PC-3 (cell line): ENCODE results near the gene REXO4. TPM values are rescaled to one million over a fixed set of nuclear protein-coding genes. Genes with fewer than 3 reads are reported as not detected.

ENCODE experiments used
- ATAC-seq: fragments of 200-7000 bp; cut with Tn5 transposase; 2 replicates; pipeline ENCODE4 v1.9.1; 2020; ENCODE audit warnings: mild to moderate bottlenecking, moderate library complexity
- BruUV-seq: library from RNA; stranded (reverse); fragments of 400-500 nt; replicated peaks from 2 replicates; lab custom pipeline; 2021; lab: Mats Ljungman, UMichigan
- CTCF ChIA-PET: fragments of 300-600 bp; sonication (Branson Sonifier 250); formaldehyde crosslinking; loops from one replicate; lab custom pipeline; 2022; ENCODE audit warnings: antibody characterized with exemption; lab: Charles Lee
- POLR2A ChIA-PET: fragments of 300-600 bp; sonication (Branson Sonifier 250); formaldehyde crosslinking; loops from one replicate; lab custom pipeline; 2022; ENCODE audit warnings: antibody characterized with exemption; ENCODE audit not compliant: unreplicated experiment; lab: Charles Lee
- DNase-seq: peaks from one replicate; pipeline ENCODE4 v3.0.0-alpha.2; 2015
- H2AFZ ChIP-seq: fragments of 300-600 bp; sonication (generic); 2 replicates; pipeline ENCODE4 v1.6.0; 2016; ENCODE audit warnings: antibody characterized with exemption, low read length
- H3F3A ChIP-seq: fragments of 300-600 bp; sonication (generic); one replicate; pipeline ENCODE4 v1.6.0; 2017; ENCODE audit warnings: antibody characterized with exemption, low read length, control low read depth, mild to moderate bottlenecking; ENCODE audit not compliant: unreplicated experiment
- H3K27ac ChIP-seq: fragments of 300-600 bp; sonication (generic); 2 replicates; pipeline ENCODE4 v1.5.1; 2016; ENCODE audit warnings: mild to moderate bottlenecking, low read length
- H3K27me3 ChIP-seq: fragments of 300-600 bp; sonication (generic); 2 replicates; pipeline ENCODE4 v1.6.1; 2016; ENCODE audit warnings: low read length, mixed read lengths
- H3K36me3 ChIP-seq: fragments of 300-600 bp; sonication (generic); 2 replicates; pipeline ENCODE4 v1.6.1; 2016; ENCODE audit warnings: low read depth, mixed run types, low read length, mixed read lengths
- H3K4me1 ChIP-seq: fragments of 300-600 bp; sonication (generic); 2 replicates; pipeline ENCODE4 v1.5.1; 2016; ENCODE audit warnings: low read length; ENCODE audit not compliant: insufficient read depth
- H3K4me2 ChIP-seq: fragments of 300-600 bp; sonication (generic); 2 replicates; pipeline ENCODE4 v1.6.0; 2016; ENCODE audit warnings: low read length
- H3K4me3 ChIP-seq: fragments of 300-600 bp; sonication (generic); 2 replicates; pipeline ENCODE4 v1.5.1; 2016; ENCODE audit warnings: mild to moderate bottlenecking, low read length, mixed read lengths
- H3K79me2 ChIP-seq: fragments of 300-600 bp; sonication (generic); 2 replicates; pipeline ENCODE4 v1.6.1; 2017; ENCODE audit warnings: low read length, mixed read lengths
- H3K9ac ChIP-seq: fragments of 300-600 bp; sonication (generic); 2 replicates; pipeline ENCODE4 v1.6.0; 2016; ENCODE audit warnings: mild to moderate bottlenecking, low read length
- H3K9me2 ChIP-seq: fragments of 300-600 bp; sonication (generic); replicated peaks from 2 replicates; pipeline ENCODE4 v1.6.1; 2016; ENCODE audit warnings: mixed run types, low read length, mixed read lengths
- H3K9me3 ChIP-seq: fragments of 300-600 bp; sonication (generic); 2 replicates; pipeline ENCODE4 v1.6.1; 2016; ENCODE audit warnings: low read length, mixed read lengths
- H4K20me1 ChIP-seq: fragments of 300-600 bp; sonication (generic); 2 replicates; pipeline ENCODE4 v1.6.1; 2016; ENCODE audit warnings: low read length, mixed read lengths
- EZH2 ChIP-seq: fragments of 300-600 bp; sonication (generic); IDR thresholded peaks from one replicate; pipeline ENCODE4 v1.6.1; 2017; ENCODE audit warnings: antibody characterized with exemption, mild to moderate bottlenecking, low read length; ENCODE audit not compliant: unreplicated experiment
- EZH2phosphoT487 ChIP-seq: fragments of 300-600 bp; sonication (generic); IDR thresholded peaks from 2 replicates; pipeline ENCODE4 v1.6.1; 2018; ENCODE audit warnings: mild to moderate bottlenecking, antibody characterized with exemption, low read length, borderline replicate concordance
- intact Hi-C: fragments of 100-400 bp; cut with micrococcal nuclease; formaldehyde crosslinking; loops from 2 replicates; pipeline ENCODE4 v1.9.0; 2023
- total RNA-seq: library from RNA; depleted of rRNA; stranded (reverse); fragments of >200 nt; gene quantifications from 2 replicates; pipeline ENCODE4 v1.2.3, GENCODE V29; 2014
- TF ChIP-seq, protein P1 (sequence below): fragments of 300-600 bp; sonication (generic); conservative IDR thresholded peaks from 2 replicates; pipeline ENCODE4 v1.5.1; 2017; ENCODE audit warnings: antibody characterized with exemption, low read depth, mild to moderate bottlenecking, low read length

The REXO4 gene
- total RNA-seq, 1 experiment from 2014 or later = 34.1 TPM

DNA sequence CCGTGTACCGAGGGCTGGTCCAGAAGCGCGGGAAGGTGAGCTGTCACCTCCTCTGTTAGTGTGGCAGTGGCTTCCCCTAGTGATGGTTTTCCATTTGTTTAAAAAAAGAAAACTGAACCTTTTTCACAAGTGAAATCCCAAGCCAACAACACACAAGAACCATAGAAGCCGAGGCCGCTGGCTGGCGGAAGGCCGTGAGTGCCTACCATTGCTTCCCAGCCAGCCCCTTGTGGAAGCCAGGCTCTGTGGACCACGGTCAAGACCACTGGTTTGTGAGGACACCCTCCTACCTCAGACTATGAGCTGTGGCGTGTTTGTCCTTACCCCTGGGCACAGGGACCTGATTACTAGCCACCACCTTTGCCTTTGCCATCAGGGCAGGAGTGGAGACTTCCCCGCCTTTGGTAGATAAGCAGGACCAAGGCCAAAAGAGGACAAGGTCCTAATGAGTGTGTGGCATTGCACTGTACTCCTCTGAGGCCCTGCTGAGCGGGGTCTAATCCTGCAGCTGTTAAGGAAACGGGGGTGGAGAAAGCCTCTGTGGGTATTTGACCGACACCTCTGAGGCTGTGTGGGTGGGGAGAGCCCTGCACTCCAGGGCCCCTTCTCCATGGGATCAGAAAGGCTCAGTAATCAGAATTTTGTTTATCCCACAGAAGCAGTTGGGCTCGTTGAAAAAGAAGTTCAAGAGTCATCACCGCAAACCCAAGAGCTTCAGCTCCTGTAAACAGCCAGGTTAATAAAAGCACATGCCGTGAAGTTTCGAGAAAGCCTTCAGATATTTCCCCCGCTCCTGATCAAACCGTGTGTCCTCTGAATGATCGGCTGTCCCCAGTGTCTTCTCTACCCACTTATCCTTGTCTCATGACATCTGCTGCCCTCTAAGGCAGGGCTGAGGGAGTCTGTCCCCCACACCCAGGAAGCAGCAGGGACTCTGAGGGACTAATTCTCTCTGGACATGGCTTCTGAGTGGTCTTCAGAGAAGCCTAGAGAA, 57.1 kb downstream of the REXO4 start:
- no peaks in the 10 kb centered on the region for H3K9me3 ChIP-seq
- intact Hi-C loops = no loop called here
- no peaks in the 10 kb centered on the region for H3K9me2 ChIP-seq
- no TSS peak for BruUV-seq
- no peak for ATAC-seq
- peaks cover 11% of the 10 kb centered on the region for H3K4me1 ChIP-seq
- peaks cover 30% of the 10 kb centered on the region for H3K79me2 ChIP-seq
- no peak overlapping the region for H2AFZ ChIP-seq
- H3K4me3 ChIP-seq = no peak overlapping the region
- no peaks in the 10 kb centered on the region for H4K20me1 ChIP-seq
- ChIA-PET POLR2A (no interaction called here), CTCF (no interaction called here)
- no peak overlapping the region for H3K27ac ChIP-seq
- no peak overlapping the region for H3K4me2 ChIP-seq
- no peak overlapping the region for H3K9ac ChIP-seq
- no peaks in the 10 kb centered on the region for H3F3A ChIP-seq
- H3K36me3 ChIP-seq = peaks cover 11% of the 10 kb centered on the region
- TF ChIP-seq EZH2 = no peak
- TF ChIP-seq EZH2phosphoT487 = no peak
- TF ChIP-seq, protein P1, sequence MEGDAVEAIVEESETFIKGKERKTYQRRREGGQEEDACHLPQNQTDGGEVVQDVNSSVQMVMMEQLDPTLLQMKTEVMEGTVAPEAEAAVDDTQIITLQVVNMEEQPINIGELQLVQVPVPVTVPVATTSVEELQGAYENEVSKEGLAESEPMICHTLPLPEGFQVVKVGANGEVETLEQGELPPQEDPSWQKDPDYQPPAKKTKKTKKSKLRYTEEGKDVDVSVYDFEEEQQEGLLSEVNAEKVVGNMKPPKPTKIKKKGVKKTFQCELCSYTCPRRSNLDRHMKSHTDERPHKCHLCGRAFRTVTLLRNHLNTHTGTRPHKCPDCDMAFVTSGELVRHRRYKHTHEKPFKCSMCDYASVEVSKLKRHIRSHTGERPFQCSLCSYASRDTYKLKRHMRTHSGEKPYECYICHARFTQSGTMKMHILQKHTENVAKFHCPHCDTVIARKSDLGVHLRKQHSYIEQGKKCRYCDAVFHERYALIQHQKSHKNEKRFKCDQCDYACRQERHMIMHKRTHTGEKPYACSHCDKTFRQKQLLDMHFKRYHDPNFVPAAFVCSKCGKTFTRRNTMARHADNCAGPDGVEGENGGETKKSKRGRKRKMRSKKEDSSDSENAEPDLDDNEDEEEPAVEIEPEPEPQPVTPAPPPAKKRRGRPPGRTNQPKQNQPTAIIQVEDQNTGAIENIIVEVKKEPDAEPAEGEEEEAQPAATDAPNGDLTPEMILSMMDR = no peak
- DNase-seq = no peak
- no peaks in the 10 kb centered on the region for H3K27me3 ChIP-seq

DNA sequence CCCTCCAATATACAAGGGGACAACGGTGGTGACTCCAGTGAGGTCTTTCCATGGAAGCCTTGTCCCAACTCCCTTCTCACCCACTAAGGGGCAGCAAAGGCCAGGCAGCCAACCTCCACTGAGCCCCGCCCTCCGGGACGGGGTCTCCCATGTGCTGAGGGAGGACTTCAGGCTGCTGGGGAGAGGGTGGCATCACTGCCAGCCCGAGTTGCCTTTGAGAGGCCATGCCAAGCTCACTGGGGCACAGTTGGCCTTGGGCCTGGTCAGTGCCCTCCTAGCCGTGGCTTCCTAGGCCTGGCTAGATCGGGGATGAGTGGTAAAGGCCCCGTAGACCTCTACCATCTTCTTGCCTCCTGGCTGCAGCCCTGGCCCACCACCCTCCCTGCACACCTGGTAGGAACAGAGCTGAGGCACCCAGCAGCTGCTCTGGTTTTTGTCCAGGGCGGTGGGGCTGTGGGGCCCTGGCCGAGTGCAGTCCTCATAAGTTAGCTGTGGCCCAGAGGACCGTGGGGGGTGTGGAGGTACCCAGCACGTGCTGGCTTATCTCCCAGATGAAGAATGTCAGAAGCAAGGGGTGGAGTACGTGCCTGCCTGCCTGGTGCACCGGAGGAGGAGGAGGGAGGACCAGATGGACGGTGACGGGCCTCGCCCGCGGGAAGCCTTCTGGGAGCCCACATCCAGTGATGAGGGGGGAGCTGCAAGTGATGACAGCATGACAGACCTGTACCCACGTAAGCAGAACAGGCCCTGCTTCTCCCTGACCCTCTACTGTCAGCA, 58.2 kb downstream of the REXO4 start:
- no peaks in the 10 kb centered on the region for H3F3A ChIP-seq
- H3K4me1 ChIP-seq = peaks cover 11% of the 10 kb centered on the region
- H3K4me3 ChIP-seq = no peak overlapping the region
- H3K27ac ChIP-seq = no peak overlapping the region
- H2AFZ ChIP-seq = no peak overlapping the region
- POLR2A ChIA-PET = no interaction called here
- intact Hi-C loops = loop anchor here (5.0 kb wide), 1 partner anchor 128 kb away; no protein-coding TSS in a partner anchor
- H3K36me3 ChIP-seq = peaks cover 11% of the 10 kb centered on the region
- no peak overlapping the region for H3K9ac ChIP-seq
- CTCF ChIA-PET = no interaction called here
- no TSS peak for BruUV-seq
- H3K9me3 ChIP-seq = no peaks in the 10 kb centered on the region
- no peak for TF ChIP-seq EZH2phosphoT487
- TF ChIP-seq, protein P1 = peak; percentile 24; the same call in 1 of the 2 replicates
- no peak for TF ChIP-seq EZH2
- no peak overlapping the region for H3K4me2 ChIP-seq
- peaks cover 39% of the 10 kb centered on the region for H3K79me2 ChIP-seq
- H3K27me3 ChIP-seq = no peaks in the 10 kb centered on the region
- DNase-seq (no peak), ATAC-seq (no peak)
- no peaks in the 10 kb centered on the region for H4K20me1 ChIP-seq
- no peaks in the 10 kb centered on the region for H3K9me2 ChIP-seq
